GM12875 (cell line): Measurements from ENCODE around the gene STAB2.

Source experiments
- H3K4me3 ChIP-seq: one replicate; pipeline ENCODE4 v1.5.1; 2011; ENCODE audit warnings: low read depth, low read length, control low read depth
- CTCF ChIP-seq: IDR thresholded peaks from 2 replicates; pipeline ENCODE4 v1.5.1; 2011; ENCODE audit warnings: low read depth, mild to moderate bottlenecking, control low read depth, inconsistent platforms, low read length, moderate library complexity, borderline replicate concordance; ENCODE audit not compliant: insufficient read depth

STAB2 gene

GRCh38 chr12:103751171-103751570, 164.1 kb downstream of the STAB2 start:
- no peak overlapping the region for H3K4me3 ChIP-seq
- TF ChIP-seq CTCF, result peak; percentile 49; the same call in 1 of the 2 replicates

GRCh38 chr12:103751600-103751999, 164.5 kb downstream of the STAB2 start:
- no peak for TF ChIP-seq CTCF
- no peak overlapping the region for H3K4me3 ChIP-seq

GRCh38 chr12:103755425-103755824, 168.4 kb downstream of the STAB2 start:
- TF ChIP-seq CTCF, result no peak
- no peak overlapping the region for H3K4me3 ChIP-seq

- no peak overlapping the region for H3K4me3 ChIP-seq
- TF ChIP-seq CTCF, result no peak
These were observed 169.4 kb downstream of the STAB2 start for GRCh38 chr12:103756443-103756842.

- no peak overlapping the region for H3K4me3 ChIP-seq
- TF ChIP-seq CTCF, result no peak
These were observed 170.2 kb downstream of the STAB2 start for GRCh38 chr12:103757248-103757647.

GRCh38 chr12:103758310-103759089, 171.4 kb downstream of the STAB2 start:
- TF ChIP-seq CTCF, result no peak
- H3K4me3 ChIP-seq, result no peak overlapping the region

- no peak overlapping the region for H3K4me3 ChIP-seq
- TF ChIP-seq CTCF, result no peak
These were observed 175.4 kb downstream of the STAB2 start for GRCh38 chr12:103762473-103762872.
